ENCODE measurements around the gene LYL1.

The LYL1 gene

GRCh38 chr19:13087795-13088537 is 14.7 kb downstream of the LYL1 start:
- CTCF ChIA-PET: interaction anchor here (0.6 to 9.3 kb wide), 5 partner anchors 17 to 426 kb away, joined by 3 to 154 read pairs (median 73); no protein-coding TSS in a partner anchor
- H3K27ac ChIP-seq (ENCODE audit: insufficient read depth in 1 of 2, low read depth in 1 of 2, low read length in 2 of 2, poor library complexity in 1 of 2, severe bottlenecking in 2 of 2): no peak overlapping the region

DNA sequence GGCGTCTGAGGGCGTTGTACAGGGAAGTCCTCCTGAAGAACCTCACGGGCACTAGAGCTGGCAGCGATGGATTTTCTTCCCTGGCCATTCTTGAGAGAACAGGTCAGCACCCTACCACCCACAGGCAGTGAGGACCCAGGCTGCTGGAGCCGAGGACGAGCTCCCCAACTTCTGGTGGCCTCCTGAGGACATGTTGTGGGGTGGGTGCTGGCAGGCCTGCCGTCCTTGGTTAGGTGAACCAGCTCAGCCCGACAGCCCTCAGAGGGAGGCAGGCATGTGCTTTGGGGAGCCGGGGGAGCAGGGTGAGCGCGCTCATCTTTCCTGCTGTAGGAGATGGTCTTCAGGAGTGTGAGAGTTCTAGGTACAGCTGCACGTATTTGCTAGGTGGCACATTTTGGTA is 15.4 kb downstream of the LYL1 start:
- Histone ChIP-seq H3K27me3 (replicated peaks in 2 of 5; ENCODE audit: control insufficient read depth in 4 of 5, insufficient read depth in 5 of 5, low read length in 4 of 5) (no peaks in the 10 kb centered on the region), H3K4me1 (ENCODE audit: control extremely low read depth in 1 of 4, control insufficient read depth in 4 of 4, insufficient read depth in 4 of 4, low read length in 3 of 4) (peaks cover 0 to 47% (median 32%) of the 10 kb centered on the region in 4 experiments), H3K27ac (ENCODE audit: insufficient read depth in 1 of 2, low read depth in 1 of 2, low read length in 2 of 2, poor library complexity in 1 of 2, severe bottlenecking in 2 of 2) (no peak overlapping the region), H3K4me3 (ENCODE audit: control insufficient read depth in 1 of 7, extremely low read depth in 1 of 7, insufficient read depth in 4 of 7, low read depth in 2 of 7, low read length in 6 of 7) (no peak overlapping the region), H3K36me3 (ENCODE audit: control insufficient read depth in 4 of 4, insufficient read depth in 4 of 4, low read length in 3 of 4) (peaks cover 0 to 9% (median 4%) of the 10 kb centered on the region in 4 experiments), H3K9me3 (ENCODE audit: control extremely low read depth in 1 of 5, control insufficient read depth in 4 of 5, insufficient read depth in 2 of 5, low read depth in 1 of 5, low read length in 4 of 5) (no peaks in the 10 kb centered on the region)
- POLR2A ChIA-PET: interaction anchor here (0.6 kb wide), 1 partner anchor 134 kb away, joined by 3 read pairs; no protein-coding TSS in a partner anchor
- DNase-seq: no peak
- 90% methylated on average over 7 of the region's 12 CpGs for WGBS (ENCODE audit: insufficient coverage)
- CTCF ChIA-PET: interaction anchor here (0.6 to 7.1 kb wide), 7 partner anchors 14 to 426 kb away, joined by 3 to 72 read pairs (median 3); no protein-coding TSS in a partner anchor

More at GRCh38 chr19:13087795-13088537, 14.7 kb downstream of the LYL1 start:
- no peak for DNase-seq
- H3K27me3 ChIP-seq (replicated peaks in 2 of 5; ENCODE audit: control insufficient read depth in 4 of 5, insufficient read depth in 5 of 5, low read length in 4 of 5): no peaks in the 10 kb centered on the region
- H3K9me3 ChIP-seq (ENCODE audit: control extremely low read depth in 1 of 5, control insufficient read depth in 4 of 5, insufficient read depth in 2 of 5, low read depth in 1 of 5, low read length in 4 of 5): no peaks in the 10 kb centered on the region
- peaks cover 0 to 9% (median 4%) of the 10 kb centered on the region in 4 experiments for H3K36me3 ChIP-seq (ENCODE audit: control insufficient read depth in 4 of 4, insufficient read depth in 4 of 4, low read length in 3 of 4)
- peaks cover 0 to 48% (median 34%) of the 10 kb centered on the region in 4 experiments for H3K4me1 ChIP-seq (ENCODE audit: control extremely low read depth in 1 of 4, control insufficient read depth in 4 of 4, insufficient read depth in 4 of 4, low read length in 3 of 4)
- WGBS (ENCODE audit: insufficient coverage): 92% methylated on average over 18 of the region's 37 CpGs
- no peak overlapping the region for H3K4me3 ChIP-seq (ENCODE audit: control insufficient read depth in 1 of 7, extremely low read depth in 1 of 7, insufficient read depth in 4 of 7, low read depth in 2 of 7, low read length in 6 of 7)
- POLR2A ChIA-PET: interaction anchor here (0.6 kb wide), 1 partner anchor 135 kb away, joined by 3 read pairs; no protein-coding TSS in a partner anchor

DNA sequence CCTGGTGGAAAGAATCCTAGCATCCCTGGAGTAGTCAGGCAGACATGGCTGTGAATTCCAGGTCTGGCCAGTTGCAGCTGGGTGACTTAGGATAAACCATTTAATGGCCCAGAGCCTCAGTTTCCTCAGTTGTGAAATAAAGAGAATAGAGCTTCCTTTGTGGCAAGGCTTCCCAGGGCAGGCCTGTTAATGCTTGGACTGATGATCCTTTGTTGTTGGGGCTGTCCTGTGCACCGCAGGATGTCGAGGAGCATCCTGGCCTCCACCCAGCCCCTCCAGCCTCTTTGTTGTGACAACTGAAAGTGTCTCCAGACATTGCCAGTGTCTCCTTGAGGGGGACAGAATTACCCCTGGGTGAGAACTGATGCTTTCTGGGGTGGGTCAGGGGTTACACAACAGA is 16.3 kb downstream of the LYL1 start:
- peaks cover 0 to 9% (median 4%) of the 10 kb centered on the region in 4 experiments for H3K36me3 ChIP-seq (ENCODE audit: control insufficient read depth in 4 of 4, insufficient read depth in 4 of 4, low read length in 3 of 4)
- no CpG with 5 or more reads among the region's 2 CpGs for WGBS (ENCODE audit: insufficient coverage)
- POLR2A ChIA-PET: interaction anchor here (0.6 kb wide), 1 partner anchor 32 kb away, joined by 3 read pairs; no protein-coding TSS in a partner anchor

DNA sequence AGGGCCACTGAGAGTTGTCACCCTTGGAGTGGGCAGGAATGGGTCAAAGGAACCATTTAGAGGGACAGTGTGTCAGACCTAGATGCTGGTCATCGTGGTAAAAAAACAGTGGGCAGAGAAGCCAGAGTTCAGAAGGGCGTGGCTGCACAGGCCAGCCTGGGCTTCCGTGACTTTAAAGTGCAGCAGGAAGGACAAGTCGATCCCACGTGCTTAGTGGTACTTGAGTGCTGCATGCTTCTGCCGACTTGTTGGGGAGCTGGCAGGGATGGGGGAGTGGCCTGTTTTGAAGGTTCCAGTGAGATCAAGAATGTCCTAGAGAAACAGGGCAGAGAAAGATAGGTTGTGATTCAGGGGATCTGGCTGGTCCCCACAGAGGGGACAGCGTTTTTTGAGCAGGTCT is 17.0 kb downstream of the LYL1 start:
- ChIA-PET CTCF (interaction anchor here (0.8 to 7.1 kb wide), 10 partner anchors 9 to 120 kb away, joined by 3 to 72 read pairs (median 6); no protein-coding TSS in a partner anchor), POLR2A (interaction anchor here (0.6 kb wide), 2 partner anchors 30 to 31 kb away, joined by 3 read pairs; no protein-coding TSS in a partner anchor)
- DNase-seq: no peak

More for the DNA sequence above, 16.3 kb downstream of the LYL1 start:
- DNase-seq: no peak
- Histone ChIP-seq H3K9me3 (ENCODE audit: control extremely low read depth in 1 of 5, control insufficient read depth in 4 of 5, insufficient read depth in 2 of 5, low read depth in 1 of 5, low read length in 4 of 5) (no peaks in the 10 kb centered on the region), H3K4me3 (ENCODE audit: control insufficient read depth in 1 of 7, extremely low read depth in 1 of 7, insufficient read depth in 4 of 7, low read depth in 2 of 7, low read length in 6 of 7) (no peak overlapping the region), H3K27ac (ENCODE audit: insufficient read depth in 1 of 2, low read depth in 1 of 2, low read length in 2 of 2, poor library complexity in 1 of 2, severe bottlenecking in 2 of 2) (no peak overlapping the region), H3K27me3 (replicated peaks in 2 of 5; ENCODE audit: control insufficient read depth in 4 of 5, insufficient read depth in 5 of 5, low read length in 4 of 5) (no peaks in the 10 kb centered on the region), H3K4me1 (ENCODE audit: control extremely low read depth in 1 of 4, control insufficient read depth in 4 of 4, insufficient read depth in 4 of 4, low read length in 3 of 4) (peaks cover 0 to 47% (median 31%) of the 10 kb centered on the region in 4 experiments)
- CTCF ChIA-PET: interaction anchor here (0.6 to 7.1 kb wide), 14 partner anchors 8 to 121 kb away, joined by 3 to 72 read pairs (median 4); no protein-coding TSS in a partner anchor

DNA sequence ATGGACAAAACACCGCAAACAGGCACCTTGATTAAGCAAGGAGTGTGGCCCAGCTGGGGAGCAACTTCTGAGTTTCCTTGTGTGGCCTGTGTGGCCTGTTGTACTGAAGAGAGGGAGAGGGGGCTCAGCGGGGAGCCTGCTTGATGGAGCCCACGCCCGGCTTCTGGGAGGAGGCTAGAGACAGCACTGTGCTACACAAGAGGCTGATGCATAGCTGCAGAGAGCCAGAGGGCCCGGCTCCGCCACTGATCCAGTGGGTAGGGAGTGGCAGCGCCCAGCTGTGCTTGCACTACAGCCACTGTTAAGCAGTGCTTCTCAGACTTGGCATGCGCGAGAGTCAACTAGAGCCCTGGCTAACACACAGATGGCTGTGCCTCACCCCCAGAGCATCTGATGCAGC is 19.0 kb downstream of the LYL1 start:
- Histone ChIP-seq H3K36me3 (ENCODE audit: control insufficient read depth in 4 of 4, insufficient read depth in 4 of 4, low read length in 3 of 4) (peaks cover 0 to 9% (median 3%) of the 10 kb centered on the region in 4 experiments), H3K27me3 (replicated peaks in 2 of 5; ENCODE audit: control insufficient read depth in 4 of 5, insufficient read depth in 5 of 5, low read length in 4 of 5) (no peaks in the 10 kb centered on the region), H3K4me3 (ENCODE audit: control insufficient read depth in 1 of 7, extremely low read depth in 1 of 7, insufficient read depth in 4 of 7, low read depth in 2 of 7, low read length in 6 of 7) (no peak overlapping the region), H3K4me1 (ENCODE audit: control extremely low read depth in 1 of 4, control insufficient read depth in 4 of 4, insufficient read depth in 4 of 4, low read length in 3 of 4) (peaks cover 0 to 53% (median 40%) of the 10 kb centered on the region in 4 experiments), H3K27ac (ENCODE audit: insufficient read depth in 1 of 2, low read depth in 1 of 2, low read length in 2 of 2, poor library complexity in 1 of 2, severe bottlenecking in 2 of 2) (no peak overlapping the region), H3K9me3 (ENCODE audit: control extremely low read depth in 1 of 5, control insufficient read depth in 4 of 5, insufficient read depth in 2 of 5, low read depth in 1 of 5, low read length in 4 of 5) (no peaks in the 10 kb centered on the region)
- WGBS (ENCODE audit: insufficient coverage): 100% methylated on average over 7 of the region's 9 CpGs
- DNase-seq: no peak
- ChIA-PET POLR2A (interaction anchor here (0.5 kb wide), 1 partner anchor 115 kb away, joined by 3 read pairs; no protein-coding TSS in a partner anchor), CTCF (interaction anchor here (0.9 to 7.1 kb wide), 13 partner anchors 11 to 118 kb away, joined by 3 to 72 read pairs (median 6); no protein-coding TSS in a partner anchor)

More for the DNA sequence above, 17.0 kb downstream of the LYL1 start:
- H3K27ac ChIP-seq (ENCODE audit: insufficient read depth in 1 of 2, low read depth in 1 of 2, low read length in 2 of 2, poor library complexity in 1 of 2, severe bottlenecking in 2 of 2): no peak overlapping the region
- H3K9me3 ChIP-seq (ENCODE audit: control extremely low read depth in 1 of 5, control insufficient read depth in 4 of 5, insufficient read depth in 2 of 5, low read depth in 1 of 5, low read length in 4 of 5): no peaks in the 10 kb centered on the region
- WGBS (ENCODE audit: insufficient coverage): 26% methylated on average over 7 of the region's 7 CpGs
- H3K27me3 ChIP-seq (replicated peaks in 2 of 5; ENCODE audit: control insufficient read depth in 4 of 5, insufficient read depth in 5 of 5, low read length in 4 of 5): no peaks in the 10 kb centered on the region
- no peak overlapping the region for H3K4me3 ChIP-seq (ENCODE audit: control insufficient read depth in 1 of 7, extremely low read depth in 1 of 7, insufficient read depth in 4 of 7, low read depth in 2 of 7, low read length in 6 of 7)
- H3K36me3 ChIP-seq (ENCODE audit: control insufficient read depth in 4 of 4, insufficient read depth in 4 of 4, low read length in 3 of 4): peaks cover 0 to 9% (median 4%) of the 10 kb centered on the region in 4 experiments
- H3K4me1 ChIP-seq (ENCODE audit: control extremely low read depth in 1 of 4, control insufficient read depth in 4 of 4, insufficient read depth in 4 of 4, low read length in 3 of 4): peaks cover 0 to 43% (median 25%) of the 10 kb centered on the region in 4 experiments

- DNase-seq: no peak
- Histone ChIP-seq H3K9me3 (ENCODE audit: control extremely low read depth in 1 of 5, control insufficient read depth in 4 of 5, insufficient read depth in 2 of 5, low read depth in 1 of 5, low read length in 4 of 5) (no peaks in the 10 kb centered on the region), H3K27ac (ENCODE audit: insufficient read depth in 1 of 2, low read depth in 1 of 2, low read length in 2 of 2, poor library complexity in 1 of 2, severe bottlenecking in 2 of 2) (no peak overlapping the region), H3K4me1 (ENCODE audit: control extremely low read depth in 1 of 4, control insufficient read depth in 4 of 4, insufficient read depth in 4 of 4, low read length in 3 of 4) (peaks cover 0 to 56% (median 45%) of the 10 kb centered on the region in 4 experiments), H3K36me3 (ENCODE audit: control insufficient read depth in 4 of 4, insufficient read depth in 4 of 4, low read length in 3 of 4) (peaks cover 0 to 9% (median 3%) of the 10 kb centered on the region in 4 experiments), H3K27me3 (replicated peaks in 2 of 5; ENCODE audit: control insufficient read depth in 4 of 5, insufficient read depth in 5 of 5, low read length in 4 of 5) (no peaks in the 10 kb centered on the region), H3K4me3 (ENCODE audit: control insufficient read depth in 1 of 7, extremely low read depth in 1 of 7, insufficient read depth in 4 of 7, low read depth in 2 of 7, low read length in 6 of 7) (no peak overlapping the region)
- ChIA-PET POLR2A (interaction anchor here (0.5 kb wide), 1 partner anchor 114 kb away, joined by 3 read pairs; no protein-coding TSS in a partner anchor), CTCF (interaction anchor here (0.7 to 7.1 kb wide), 15 partner anchors 12 to 118 kb away, joined by 3 to 72 read pairs (median 6); no protein-coding TSS in a partner anchor)
- 98% methylated on average over 5 of the region's 7 CpGs for WGBS (ENCODE audit: insufficient coverage)
Observed at GRCh38 chr19:13083008-13083404, 19.7 kb downstream of the LYL1 start.

All from common myeloid progenitor, CD34-positive (primary cell).